Astrocyte of the spinal cord (primary cell): ENCODE results near the gene MAGEA9.
"Not testable (repeated sequence)": the region's sequence is repeated elsewhere in the genome, so short reads cannot be mapped to it uniquely, and the experiment has no call there.

ENCODE experiments used
- DNase-seq: peaks from one replicate; pipeline ENCODE4 v3.0.0; 2011; ENCODE audit warnings: low read depth, low spot score
- H3K4me3 ChIP-seq: 2 replicates; pipeline ENCODE4 v1.5.1; 2011; ENCODE audit warnings: low read depth, mild to moderate bottlenecking, low read length, moderate library complexity
- CTCF ChIP-seq: IDR thresholded peaks from 2 replicates; pipeline ENCODE4 v1.5.1; 2012; ENCODE audit warnings: low read depth, mild to moderate bottlenecking, low read length, inconsistent platforms
- in situ Hi-C: cut with HindIII; loops from 2 replicates; pipeline ENCODE4 v1.10.0; 2017; ENCODE audit warnings: low sequenced_read_pairs

MAGEA9 gene

GRCh38 chrX:149762696-149763614 lies 18.8 kb upstream of the MAGEA9 start:
- TF ChIP-seq CTCF, result no peak
- in situ Hi-C loops, result no loop called here
- no peak overlapping the region for H3K4me3 ChIP-seq
- no peak for DNase-seq

GRCh38 chrX:149770344-149770743 lies 11.4 kb upstream of the MAGEA9 start:
- H3K4me3 ChIP-seq, in situ Hi-C loops: not testable (repeated sequence)

GRCh38 chrX:149773026-149773425 lies 8.7 kb upstream of the MAGEA9 start:
- in situ Hi-C loops, DNase-seq, H3K4me3 ChIP-seq: not testable (repeated sequence)

More at GRCh38 chrX:149770344-149770743, 11.4 kb upstream of the MAGEA9 start:
- not testable (repeated sequence) for DNase-seq

- H3K4me3 ChIP-seq, DNase-seq, in situ Hi-C loops: not testable (repeated sequence)
Measured at GRCh38 chrX:149773768-149774167, 8.0 kb upstream of the MAGEA9 start, which contains the start of gene HSFX1. TSS of gene HSFX1 (plus strand) at chrX:149774068. CDS start at chrX:149774682, 614 bp downstream.

GRCh38 chrX:149777999-149778398 lies 3.7 kb upstream of the MAGEA9 start:
- DNase-seq, in situ Hi-C loops, H3K4me3 ChIP-seq: not testable (repeated sequence)

GRCh38 chrX:149795531-149795930 lies 13.8 kb downstream of the MAGEA9 start:
- H3K4me3 ChIP-seq, DNase-seq, in situ Hi-C loops: not testable (repeated sequence)

- no peak overlapping the region for H3K4me3 ChIP-seq
- no peak for TF ChIP-seq CTCF
- DNase-seq, result no peak
- in situ Hi-C loops, result no loop called here
Measured at GRCh38 chrX:149799095-149799714, 17.5 kb downstream of the MAGEA9 start.

- TF ChIP-seq CTCF, result no peak
- DNase-seq, result no peak
- in situ Hi-C loops, result no loop called here
- no peak overlapping the region for H3K4me3 ChIP-seq
Measured at GRCh38 chrX:149799938-149800337, 18.2 kb downstream of the MAGEA9 start.

- no peak overlapping the region for H3K4me3 ChIP-seq
- in situ Hi-C loops, result no loop called here
- no peak for DNase-seq
- TF ChIP-seq CTCF, result no peak
Measured at GRCh38 chrX:149803458-149804062, 21.8 kb downstream of the MAGEA9 start.
